ENCODE data around the gene KREMEN2.
"Not testable (repeated sequence)": the region's sequence is repeated elsewhere in the genome, so short reads cannot be mapped to it uniquely, and the experiment has no call there.

Gene KREMEN2

DNA sequence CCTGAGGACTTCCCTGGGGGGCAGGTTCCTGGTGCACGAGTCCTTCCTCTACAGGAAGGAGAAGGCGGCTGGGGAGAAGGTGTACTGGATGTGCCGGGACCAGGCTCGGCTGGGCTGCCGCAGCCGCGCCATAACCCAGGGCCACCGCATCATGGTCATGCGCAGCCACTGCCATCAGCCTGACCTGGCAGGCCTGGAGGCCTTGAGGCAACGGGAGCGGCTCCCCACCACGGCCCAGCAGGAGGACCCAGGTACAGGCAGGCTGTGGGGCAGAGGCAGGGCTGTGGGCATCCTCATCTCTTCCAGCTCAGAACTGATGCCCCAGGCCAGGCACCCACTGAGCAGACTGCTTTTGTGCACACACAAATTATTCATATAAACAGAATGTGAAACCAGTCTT lies 25.9 kb upstream of the KREMEN2 start:
- no peak for DNase-seq

DNA sequence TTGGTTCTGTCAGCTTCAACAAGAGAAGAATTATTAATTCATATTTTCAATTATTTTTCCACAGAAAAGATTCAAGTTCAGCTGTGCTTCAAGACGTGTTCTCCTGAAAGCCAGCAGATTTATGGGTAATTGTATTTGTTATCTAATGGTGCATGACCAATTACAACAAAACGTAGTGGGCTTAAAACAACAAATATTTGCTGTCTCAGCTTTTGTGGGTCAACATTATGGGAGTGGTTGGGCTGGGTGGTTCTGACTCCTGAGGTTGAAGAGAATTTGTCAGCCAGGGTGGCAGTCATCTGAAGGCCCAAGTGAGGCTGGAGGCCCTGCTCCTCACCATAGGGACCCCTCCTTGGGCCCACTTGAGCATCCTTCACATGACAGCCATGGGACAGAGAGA lies 24.1 kb upstream of the KREMEN2 start:
- DNase-seq: no peak

DNA sequence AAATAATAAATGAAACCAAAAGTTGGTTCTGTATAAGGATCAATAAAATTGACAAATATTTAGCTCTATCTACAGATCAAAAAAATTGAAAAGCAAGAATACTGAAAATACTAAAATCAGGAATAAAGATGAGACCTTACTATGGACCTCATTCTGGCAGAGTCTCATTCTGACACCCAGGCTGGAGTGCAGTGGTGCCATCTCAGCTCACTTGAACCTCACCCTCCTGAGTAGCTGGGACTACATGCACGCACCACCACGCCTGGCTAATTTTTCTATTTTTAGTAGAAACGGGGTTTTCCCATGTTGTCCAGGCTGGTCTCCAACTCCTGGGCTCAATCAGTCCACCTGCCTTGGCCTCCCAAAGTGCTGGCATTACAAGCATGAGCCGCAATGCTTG lies 22.0 kb upstream of the KREMEN2 start:
- DNase-seq: no peak

DNA sequence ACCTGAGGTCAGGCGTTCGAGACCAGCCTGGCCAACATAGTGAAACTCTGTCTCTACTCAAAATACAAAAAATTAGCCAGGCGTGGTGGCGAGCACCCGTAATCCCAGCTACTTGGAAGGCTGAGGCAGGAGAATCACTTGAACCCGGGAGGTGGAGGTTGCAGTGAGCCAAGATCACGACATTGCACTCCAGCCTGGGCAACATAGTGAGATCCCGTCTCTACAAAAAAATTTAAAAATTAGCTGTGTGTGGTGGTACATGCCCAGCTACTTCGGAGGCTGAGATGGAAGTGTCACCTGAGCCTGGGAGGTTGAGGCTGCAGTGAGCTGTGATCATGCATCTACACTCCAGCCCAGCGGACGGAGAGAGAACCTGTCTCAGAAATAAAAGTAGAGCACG lies 20.4 kb upstream of the KREMEN2 start:
- DNase-seq: not testable (repeated sequence)

DNA sequence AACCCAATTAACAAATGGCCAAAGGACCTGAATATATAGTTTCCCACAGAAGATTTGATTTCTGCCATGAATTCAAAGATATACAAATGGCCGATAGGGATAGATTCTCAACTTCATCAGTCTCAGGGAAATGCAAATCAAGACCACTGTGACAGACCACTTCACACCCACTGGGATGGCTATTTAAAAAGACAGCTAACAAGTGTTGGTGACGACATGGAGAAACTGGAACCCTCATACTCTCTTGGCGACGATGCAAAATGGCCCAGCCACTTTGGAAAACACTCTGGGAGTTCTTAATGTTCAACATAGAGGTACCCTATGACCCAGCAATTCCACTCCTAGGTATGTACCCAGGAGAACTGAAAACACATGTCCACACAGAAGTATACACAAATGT lies 17.4 kb upstream of the KREMEN2 start:
- DNase-seq: no peak

DNA sequence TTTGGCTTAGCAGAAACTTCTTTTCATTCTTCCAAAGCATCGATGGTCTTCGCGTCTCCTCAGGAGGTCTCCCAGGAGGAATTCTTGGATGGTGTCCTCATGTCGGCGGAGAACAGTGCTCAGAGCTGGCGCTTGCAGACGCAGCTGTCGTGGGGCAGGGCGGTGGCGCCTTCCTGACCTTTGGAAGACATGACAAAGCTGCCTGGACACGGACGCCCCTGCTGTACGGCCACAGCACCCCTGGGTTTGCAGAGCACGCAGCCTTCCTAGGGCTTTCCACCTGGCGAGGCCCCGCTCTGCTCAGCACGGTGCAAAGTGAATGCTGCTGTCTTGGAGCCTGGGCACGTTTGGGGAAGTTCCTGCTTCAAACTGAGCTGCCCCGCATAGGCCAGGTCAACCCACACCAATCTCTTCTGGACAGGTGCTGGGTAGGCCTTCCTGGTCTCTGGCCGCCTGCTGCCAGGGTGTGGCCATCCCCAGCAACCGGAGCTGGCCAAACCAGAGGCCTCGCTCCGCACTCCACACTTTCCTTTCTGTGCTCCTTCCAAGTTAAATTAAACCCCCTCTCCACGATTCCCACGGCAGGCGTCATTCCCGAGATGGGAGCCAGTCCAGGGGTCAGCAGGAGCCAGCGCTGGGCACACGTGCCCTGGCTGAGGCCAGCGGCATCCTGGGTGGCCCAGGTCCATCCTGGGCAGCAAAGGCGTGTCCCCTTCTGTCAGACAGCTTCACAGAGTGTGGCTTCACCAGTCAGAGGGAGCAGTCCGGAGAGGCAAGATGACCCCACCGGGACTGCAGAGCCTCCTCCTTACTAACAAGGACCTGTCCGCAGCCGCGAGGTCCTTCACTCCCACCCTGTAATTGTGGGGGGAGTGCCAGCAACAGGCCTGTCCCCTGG lies 15.0 kb upstream of the KREMEN2 start:
- no peak for DNase-seq

DNA sequence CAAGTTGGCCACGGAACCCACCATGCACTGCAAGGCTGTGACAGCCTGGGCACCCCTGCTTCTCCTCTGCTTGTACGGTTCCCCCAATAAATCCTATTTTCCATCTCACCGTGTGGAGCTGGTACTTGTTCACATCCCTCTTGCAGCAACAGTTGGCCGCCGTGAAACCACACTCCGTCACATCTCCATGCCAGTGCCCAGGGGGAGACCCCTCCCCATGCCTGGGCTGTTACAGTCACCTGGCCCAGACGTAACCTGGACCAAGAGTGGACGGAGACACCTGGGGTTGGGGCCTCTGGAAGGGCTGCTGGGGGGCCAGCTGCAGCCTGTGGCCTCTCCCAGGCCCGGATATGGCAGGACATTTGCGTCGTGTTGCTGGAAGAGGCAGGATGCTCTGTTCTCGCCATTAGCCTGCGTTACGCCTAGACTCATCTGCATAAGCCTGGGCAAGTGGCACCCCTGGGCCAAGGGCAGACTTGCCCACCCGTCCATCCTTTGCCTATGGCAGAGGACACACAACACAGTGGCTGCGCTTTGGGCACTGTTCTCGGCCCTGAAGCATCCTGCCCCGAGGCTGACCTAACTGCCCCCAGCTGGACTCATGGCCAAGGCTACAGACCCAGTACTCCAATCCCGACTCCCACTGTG lies 14.2 kb upstream of the KREMEN2 start:
- DNase-seq: no peak

DNA sequence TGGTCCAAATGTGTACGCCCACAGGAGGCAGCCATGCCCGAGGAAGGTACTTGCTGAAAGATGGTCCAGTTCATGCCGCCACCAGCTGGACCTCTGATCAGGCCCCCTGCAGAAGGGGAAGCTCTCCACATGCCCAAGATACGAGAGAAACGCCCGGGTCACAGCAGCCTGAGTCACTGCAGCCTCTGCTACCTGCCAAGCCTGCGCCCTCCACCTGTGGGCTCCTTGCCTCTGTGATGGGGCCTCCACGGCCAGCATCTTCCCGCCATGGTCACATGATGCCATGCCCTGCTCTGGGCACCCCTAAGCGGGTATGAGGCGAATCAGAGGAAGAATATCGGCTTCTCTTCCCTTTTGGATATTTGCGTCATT lies 13.7 kb upstream of the KREMEN2 start:
- DNase-seq: no peak

DNA sequence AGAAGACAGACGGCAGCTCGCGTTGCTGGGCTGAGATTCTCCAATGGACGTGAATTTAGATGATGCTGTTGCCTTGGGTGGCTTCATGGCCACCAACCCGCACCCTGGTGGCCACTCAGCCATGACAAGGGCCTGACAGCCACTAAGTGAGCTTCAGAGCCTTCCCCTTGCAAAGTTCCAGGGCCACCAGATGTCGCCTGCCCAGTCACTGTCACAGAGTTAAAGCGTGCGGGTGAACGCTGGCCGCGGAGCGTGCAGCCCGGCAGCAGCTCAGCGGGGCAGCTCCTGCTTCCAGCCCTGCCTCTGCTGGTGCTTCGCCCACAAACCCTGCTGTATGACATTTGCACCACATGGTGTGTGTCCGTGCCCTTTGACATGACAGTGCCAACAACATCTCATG lies 13.3 kb upstream of the KREMEN2 start:
- DNase-seq: no peak

DNA sequence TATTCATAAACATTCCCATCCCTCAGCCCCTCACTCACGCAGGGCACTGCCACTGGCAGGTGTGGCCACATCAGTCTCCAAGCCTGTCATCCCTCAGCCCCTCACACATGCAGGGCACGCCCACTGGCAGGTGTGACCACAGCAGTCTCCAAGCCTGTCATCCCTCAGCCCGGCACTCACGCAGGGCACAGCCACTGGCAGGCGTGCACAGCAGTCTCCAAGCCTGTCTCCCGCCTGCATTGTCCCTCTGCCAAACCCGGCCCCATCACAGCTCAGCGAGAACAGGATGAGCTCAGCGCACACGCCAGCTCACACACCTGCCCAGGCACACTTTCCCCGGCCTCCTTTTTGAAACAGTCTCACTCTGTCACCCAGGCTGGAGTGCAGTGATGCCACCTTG lies 11.4 kb upstream of the KREMEN2 start:
- no peak for DNase-seq

DNA sequence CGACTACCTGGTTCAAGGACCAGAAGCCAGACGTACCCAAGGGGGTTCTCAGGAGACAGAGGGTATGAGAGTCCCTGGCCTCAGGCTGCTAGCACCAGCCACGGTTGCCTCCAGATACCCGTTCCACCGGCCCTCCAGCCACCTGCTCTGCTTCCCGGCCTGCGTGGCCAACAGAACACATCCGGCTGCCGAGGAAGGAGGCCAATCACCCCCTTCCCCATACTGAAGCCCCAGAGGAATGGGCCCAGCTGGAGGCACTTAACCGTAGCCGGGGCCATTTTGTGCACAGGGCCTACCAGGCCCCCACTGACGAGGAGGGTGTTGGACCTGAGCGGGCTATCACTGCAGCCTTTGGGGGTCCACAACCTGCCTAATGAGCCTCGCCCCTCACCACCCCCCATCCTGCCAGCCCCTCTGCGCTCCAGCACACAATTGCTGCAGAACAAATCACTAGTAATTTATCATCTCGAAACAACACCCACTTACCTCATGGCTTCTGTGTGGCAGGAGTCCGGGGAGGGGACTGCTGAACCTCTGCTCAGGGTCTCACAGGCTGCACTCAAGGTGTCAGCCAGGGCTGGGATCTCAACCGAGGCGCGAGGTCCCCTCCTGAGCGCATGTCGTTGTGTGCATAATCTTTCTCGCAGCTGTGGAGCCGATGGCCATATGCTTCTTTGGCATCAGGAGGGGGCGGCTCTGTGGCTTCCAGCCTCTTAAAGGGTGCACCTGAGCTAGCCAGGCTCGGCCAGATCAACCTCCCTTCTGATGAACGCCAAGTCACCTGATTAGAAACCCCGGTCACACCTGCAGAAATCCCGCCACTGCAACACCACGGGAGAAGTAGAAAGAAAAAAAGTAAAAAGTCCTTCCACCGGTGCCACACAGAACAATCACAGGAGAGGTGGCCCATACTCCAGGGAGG lies 10.1 kb upstream of the KREMEN2 start:
- DNase-seq: no peak

DNA sequence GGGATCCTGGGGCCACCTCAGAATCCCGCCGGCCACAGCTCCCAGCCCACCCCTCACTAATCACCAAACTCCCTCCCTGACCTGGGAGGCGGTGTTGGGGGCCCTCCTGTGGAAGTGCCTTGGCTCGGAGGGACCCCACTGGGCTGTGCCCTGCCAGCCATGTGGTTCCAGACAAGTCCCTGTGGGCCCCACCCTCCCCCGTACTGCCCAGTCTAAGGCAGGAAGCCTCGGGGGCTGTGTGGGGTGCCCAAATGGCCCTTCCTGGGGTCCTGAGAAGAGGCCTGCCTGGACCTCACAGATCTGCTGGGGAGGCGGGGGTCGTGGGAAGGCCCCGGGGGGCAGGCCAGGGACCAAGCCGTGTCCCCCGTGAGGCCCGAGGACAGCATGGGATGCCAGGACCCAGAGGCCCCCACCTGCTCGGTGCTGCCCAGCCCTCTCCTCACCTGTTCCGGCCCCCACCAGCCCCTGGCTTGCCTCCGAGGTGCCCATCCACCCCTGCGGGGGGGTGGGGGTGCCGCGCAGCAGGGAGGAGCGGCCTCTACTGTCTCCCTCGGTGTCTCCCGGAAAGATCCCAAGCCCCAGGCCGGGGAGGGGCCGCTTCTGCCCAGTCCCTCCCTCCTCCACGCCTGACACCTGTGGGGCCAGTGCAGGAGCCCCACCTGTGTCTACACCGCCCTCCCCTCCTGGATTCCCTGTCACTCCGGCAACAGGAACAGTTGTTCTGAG lies 9.3 kb upstream of the KREMEN2 start:
- no peak for DNase-seq

DNA sequence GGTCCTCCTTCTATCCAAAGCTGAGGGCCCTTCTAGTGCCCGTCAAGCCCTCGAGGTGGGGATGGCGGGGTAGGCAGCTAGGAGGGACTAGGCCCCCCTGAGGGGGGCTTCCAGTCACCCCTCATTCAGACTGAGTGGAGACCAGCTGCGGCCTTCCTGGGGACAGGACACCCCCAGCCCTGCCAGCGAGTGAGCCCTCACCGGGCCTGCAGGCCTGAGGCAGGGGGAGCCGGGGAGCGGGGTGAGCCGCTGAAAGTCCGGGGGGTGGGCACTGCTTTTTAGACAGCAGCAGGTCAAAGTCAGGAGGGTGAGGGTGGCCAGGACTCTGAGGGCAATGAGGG lies 8.7 kb upstream of the KREMEN2 start:
- DNase-seq: no peak

DNA sequence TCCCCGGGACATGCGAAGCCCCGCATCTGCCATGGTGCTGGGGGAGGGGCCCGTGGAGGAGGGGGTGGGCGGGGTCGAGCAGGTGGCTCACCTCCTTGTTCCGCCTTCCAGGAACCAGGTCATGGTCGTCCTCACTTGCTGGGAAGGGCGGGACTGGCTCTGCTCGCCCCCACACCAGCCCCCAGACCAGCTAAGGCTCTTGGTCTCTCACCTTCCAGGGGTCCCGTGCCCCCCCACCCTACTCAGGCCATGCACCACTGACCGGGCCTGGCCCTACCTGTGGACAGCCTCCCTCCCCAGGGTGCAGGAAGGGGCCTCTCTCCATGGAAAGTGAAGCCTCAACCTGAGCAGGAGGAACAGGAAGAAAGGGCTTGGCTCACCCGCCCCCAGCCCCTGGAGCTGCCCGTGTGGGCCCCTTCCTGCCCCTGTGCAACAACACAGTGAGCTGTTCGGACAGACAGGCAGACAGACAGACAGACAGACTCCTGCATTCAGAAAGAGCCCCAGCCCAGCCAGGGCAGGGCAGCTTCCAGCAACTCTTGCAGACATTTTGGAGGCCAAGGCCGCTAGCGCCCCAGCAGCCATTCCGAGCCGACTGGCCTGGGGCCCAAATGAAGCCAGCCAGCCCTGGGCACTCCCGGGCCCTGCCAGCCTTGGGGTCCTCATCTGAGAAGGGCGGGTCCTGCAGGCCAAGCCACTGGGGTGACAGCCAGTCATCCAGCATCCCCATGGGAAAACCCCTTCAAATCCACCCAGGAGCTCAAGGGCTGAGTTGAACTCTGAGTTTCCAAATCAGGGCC lies 8.1 kb upstream of the KREMEN2 start:
- DNase-seq: no peak

DNA sequence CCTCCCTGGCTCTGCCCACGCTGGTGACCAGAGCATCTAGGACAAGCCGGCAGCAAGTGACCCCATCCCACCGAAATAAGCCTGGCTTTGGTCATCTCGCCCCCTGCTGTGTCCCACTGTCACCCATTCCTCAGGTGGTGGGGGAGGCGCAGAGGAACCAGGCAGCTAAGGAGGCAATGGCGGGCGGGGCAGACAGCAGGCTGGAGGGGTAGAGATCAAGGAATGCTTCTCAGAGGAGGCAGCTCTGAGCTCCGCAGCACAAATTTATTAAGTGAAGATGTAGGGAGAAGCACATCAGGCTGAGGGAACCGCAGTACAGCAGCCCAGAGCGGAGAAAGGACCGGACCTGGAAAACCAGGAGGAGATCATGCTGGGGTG lies 7.5 kb upstream of the KREMEN2 start:
- no peak for DNase-seq

DNA sequence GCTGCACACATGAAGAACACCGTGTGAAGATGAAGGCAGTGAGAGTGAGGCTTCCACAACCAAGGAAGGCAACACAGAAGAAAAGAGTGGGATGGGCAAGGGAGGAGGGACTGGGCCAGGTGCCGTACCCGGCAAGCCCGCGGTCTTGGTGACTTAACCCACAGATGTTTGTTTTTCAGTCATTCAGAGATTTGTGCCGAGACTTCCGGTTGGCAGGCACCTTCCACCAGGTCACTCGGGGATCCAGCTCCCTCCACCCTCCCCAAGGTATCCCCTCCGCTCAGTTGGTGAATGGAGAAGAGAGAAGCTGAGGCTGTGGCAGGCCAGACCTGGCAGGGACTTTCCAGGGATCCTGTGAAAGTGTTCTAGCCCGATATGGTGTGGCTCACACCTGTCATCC lies 4.9 kb upstream of the KREMEN2 start:
- DNase-seq: no peak

DNA sequence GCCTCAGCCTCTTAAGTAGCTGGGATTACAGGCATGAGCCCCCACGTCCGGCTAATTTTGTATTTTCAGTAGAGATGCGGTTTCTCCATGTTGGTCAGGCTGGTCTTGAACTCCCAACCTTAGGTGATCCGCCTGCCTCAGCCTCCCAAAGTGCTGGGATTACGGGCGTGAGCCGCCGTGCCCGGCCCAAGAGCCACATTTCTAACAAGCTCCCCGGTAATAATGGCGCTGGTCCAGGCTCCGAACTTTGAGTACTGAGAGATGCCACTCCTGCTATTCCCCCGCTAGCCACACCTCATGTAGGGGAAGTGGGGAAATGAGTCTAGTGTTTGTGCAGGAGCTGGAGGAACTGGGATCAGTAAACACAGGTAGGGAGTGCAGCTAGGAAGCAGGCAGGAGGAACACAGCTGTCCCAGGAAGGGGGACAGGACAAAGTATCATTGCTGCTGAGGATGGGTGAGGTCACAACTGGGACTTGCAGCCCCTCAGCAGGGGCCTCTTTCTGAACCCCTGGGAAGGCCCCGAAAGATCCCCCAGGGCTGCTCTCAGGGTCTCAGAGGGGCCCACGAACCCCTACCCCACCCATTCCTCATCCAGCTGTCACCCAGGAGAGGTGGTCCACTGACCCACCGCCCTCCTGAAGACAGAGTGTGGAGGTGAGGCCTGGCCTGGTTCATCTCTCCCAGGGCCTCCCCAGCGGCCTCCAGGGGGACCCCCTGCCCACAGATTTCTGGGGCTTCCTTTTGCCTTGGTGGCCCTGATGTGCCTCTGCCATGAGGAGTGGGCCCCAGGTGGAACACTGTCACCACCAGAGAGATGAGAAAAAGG lies 3.7 kb upstream of the KREMEN2 start:
- DNase-seq: no peak

DNA sequence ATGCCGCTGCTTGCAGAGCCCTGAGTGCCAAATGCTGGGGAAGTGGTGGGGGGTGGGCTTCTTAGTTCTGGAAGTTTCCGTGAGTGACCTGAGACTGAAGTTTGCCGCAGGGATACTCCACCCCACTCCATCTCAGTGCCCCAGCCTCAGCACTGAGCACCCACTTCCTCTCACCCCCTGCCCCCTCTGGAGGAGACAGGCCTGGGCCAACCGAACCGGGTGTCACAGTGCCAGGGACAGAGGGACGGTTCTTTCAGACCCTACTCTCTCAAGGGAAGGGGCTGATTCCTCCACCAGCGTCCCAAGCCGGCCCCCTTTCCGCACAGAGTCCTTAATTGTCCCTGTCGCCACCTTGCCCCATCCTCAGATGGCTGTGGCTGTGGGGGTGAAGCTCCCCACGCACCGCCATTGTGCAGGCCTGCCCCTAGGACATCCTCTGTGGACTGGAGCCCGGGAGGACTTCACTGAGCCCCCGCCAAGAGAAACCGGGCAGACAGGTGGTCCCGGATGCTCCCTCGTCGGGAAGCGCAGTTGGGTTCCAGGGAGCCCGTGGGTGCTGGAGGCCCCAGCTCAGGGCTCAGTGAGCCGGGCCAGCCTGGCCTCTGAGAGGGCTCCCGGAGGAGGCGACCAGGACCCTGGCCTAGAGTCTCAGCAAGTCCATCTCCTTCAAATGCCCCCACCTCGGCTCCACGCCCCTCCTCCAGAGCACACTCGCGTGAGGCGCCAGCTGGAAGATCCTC lies 1.6 kb upstream of the KREMEN2 start:
- no peak for DNase-seq

All from anterior cingulate cortex (tissue), 58 donors.